ENCODE data around the gene TBC1D22A.

DNA sequence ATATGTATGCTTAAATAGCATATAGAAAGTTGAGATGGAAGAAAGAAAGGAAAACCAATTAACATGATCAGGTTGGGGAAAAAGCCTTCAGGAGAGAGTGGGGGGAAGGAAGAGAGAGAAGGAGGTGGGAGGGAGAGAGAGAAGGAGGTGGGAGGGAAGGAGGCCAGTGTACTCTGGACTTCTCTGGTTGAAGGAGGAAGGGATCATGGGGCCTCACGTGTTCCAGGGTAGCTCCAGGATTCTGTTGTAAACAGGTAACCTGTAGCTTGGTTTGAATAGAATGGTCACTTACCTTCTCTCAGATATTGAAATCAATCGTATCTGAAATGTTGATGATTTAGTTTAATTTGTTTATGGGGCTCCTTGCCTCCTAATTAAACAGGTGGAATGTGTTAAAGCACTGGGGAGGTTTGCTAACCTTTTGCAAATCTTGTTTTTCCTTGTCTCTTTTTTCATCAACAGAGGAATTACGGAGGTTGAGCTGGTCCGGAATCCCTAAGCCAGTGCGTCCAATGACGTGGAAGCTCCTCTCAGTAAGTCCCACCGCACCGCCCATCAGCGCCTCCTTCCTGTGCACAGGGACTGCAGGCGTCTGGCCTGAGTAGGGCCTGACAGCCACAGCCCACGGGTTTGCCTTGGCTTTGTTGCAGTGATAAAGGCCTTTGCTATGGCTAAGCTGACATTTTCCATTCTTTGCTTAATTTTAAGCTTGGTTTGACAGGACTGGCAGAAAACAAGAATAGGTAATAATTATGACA, 115.9 kb downstream of the TBC1D22A start:
- TF ChIP-seq, protein P1, sequence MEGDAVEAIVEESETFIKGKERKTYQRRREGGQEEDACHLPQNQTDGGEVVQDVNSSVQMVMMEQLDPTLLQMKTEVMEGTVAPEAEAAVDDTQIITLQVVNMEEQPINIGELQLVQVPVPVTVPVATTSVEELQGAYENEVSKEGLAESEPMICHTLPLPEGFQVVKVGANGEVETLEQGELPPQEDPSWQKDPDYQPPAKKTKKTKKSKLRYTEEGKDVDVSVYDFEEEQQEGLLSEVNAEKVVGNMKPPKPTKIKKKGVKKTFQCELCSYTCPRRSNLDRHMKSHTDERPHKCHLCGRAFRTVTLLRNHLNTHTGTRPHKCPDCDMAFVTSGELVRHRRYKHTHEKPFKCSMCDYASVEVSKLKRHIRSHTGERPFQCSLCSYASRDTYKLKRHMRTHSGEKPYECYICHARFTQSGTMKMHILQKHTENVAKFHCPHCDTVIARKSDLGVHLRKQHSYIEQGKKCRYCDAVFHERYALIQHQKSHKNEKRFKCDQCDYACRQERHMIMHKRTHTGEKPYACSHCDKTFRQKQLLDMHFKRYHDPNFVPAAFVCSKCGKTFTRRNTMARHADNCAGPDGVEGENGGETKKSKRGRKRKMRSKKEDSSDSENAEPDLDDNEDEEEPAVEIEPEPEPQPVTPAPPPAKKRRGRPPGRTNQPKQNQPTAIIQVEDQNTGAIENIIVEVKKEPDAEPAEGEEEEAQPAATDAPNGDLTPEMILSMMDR (IDR thresholded peaks at IDR 0.05) = no peak
- TF ChIP-seq POLR2A (IDR thresholded peaks at IDR 0.05) (no peak), EP300 (IDR thresholded peaks at IDR 0.05) (no peak), POLR2AphosphoS5 (IDR thresholded peaks at IDR 0.05) (no peak)
